H1 (cell line): ENCODE measurements around the gene FOXC1. TPM values are rescaled to one million over a fixed set of nuclear protein-coding genes. Genes with fewer than 3 reads are reported as not detected.

Source experiments
- CTCF ChIA-PET: fragments of 300-600 bp; sonication (Branson Sonifier 250); formaldehyde crosslinking; loops from one replicate; lab custom pipeline; 2021; ENCODE audit not compliant: partially characterized antibody; lab: Charles Lee
- POLR2A ChIA-PET: fragments of 300-600 bp; sonication (Branson Sonifier 250); formaldehyde crosslinking; loops from one replicate; lab custom pipeline; 2021; ENCODE audit warnings: inconsistent platforms; ENCODE audit not compliant: partially characterized antibody; lab: Charles Lee
- DNase-seq, 2 experiments: peaks; one replicate each; pipeline versions ENCODE4 v3.0.0 to v3.0.0-alpha.2; 2010 to 2022; ENCODE audit warnings: low spot score in 2 of 2, low read depth in 1 of 2, mixed read lengths in 1 of 2
- FAIRE-seq: peaks from 2 replicates; lab custom pipeline; 2011; peaks lifted over from hg19 to GRCh38; lab: Jason Lieb, UNC
- H2AFZ ChIP-seq: 2 replicates; pipeline ENCODE4 v1.8.1; 2012; ENCODE audit warnings: low read length, inconsistent platforms
- H2AK5ac ChIP-seq: 2 replicates; pipeline ENCODE4 v1.6.1; 2013; ENCODE audit warnings: low read depth, low read length
- H2BK120ac ChIP-seq: replicated peaks from 2 replicates; pipeline ENCODE3; 2013; ENCODE audit warnings: low read depth, low read length, inconsistent platforms
- H2BK12ac ChIP-seq: 2 replicates; pipeline ENCODE4 v1.6.1; 2013; ENCODE audit warnings: low read depth, low read length
- H2BK15ac ChIP-seq: 2 replicates; pipeline ENCODE4 v1.6.1; 2013; ENCODE audit warnings: low read length
- H2BK20ac ChIP-seq: 2 replicates; pipeline ENCODE4 v1.6.1; 2013; ENCODE audit warnings: low read length
- H2BK5ac ChIP-seq: 2 replicates; pipeline ENCODE4 v1.6.1; 2013; ENCODE audit warnings: low read depth, low read length
- H3K14ac ChIP-seq: 2 replicates; pipeline ENCODE4 v1.6.1; 2013; ENCODE audit warnings: inconsistent platforms; ENCODE audit not compliant: insufficient read length
- H3K18ac ChIP-seq: 2 replicates; pipeline ENCODE4 v1.6.1; 2013; ENCODE audit warnings: low read length; ENCODE audit errors: extremely low read depth
- H3K23ac ChIP-seq: 2 replicates; pipeline ENCODE4 v1.6.1; 2013; ENCODE audit warnings: inconsistent platforms; ENCODE audit not compliant: insufficient read length
- H3K23me2 ChIP-seq: 2 replicates; pipeline ENCODE4 v1.6.1; 2013; ENCODE audit warnings: low read depth, low read length
- H3K27ac ChIP-seq: 2 replicates; pipeline ENCODE4 v1.6.1; 2011; ENCODE audit warnings: low read depth, low read length, inconsistent platforms
- H3K27me3 ChIP-seq, 4 experiments: replicated peaks in 1 of 4; 1 replicate in 1 of 4; 2 replicates in 3 of 4; pipeline versions ENCODE4 v1.6.1 to v1.8.1; 2011 to 2013; ENCODE audit warnings: low read length in 3 of 4, mild to moderate bottlenecking in 3 of 4, inconsistent platforms in 2 of 4, mixed read lengths in 2 of 4, moderate library complexity in 1 of 4; ENCODE audit not compliant: control insufficient read depth in 3 of 4, insufficient read depth in 3 of 4; ENCODE audit errors: extremely low read depth in 1 of 4
- H3K36me3 ChIP-seq, 4 experiments: 2 replicates each; pipeline versions ENCODE4 v1.6.1 to v1.8.1; 2011 to 2013; ENCODE audit warnings: mild to moderate bottlenecking in 4 of 4, low read length in 3 of 4, moderate library complexity in 2 of 4, control low read depth in 1 of 4, inconsistent platforms in 1 of 4; ENCODE audit not compliant: insufficient read depth in 4 of 4, control insufficient read depth in 2 of 4
- H3K4ac ChIP-seq: replicated peaks from 2 replicates; pipeline ENCODE3; 2013; ENCODE audit warnings: low read length, low read depth, mixed read lengths, inconsistent platforms; ENCODE audit not compliant: insufficient read length
- H3K4me1 ChIP-seq, 4 experiments: replicated peaks in 1 of 4; 1 replicate in 1 of 4; 2 replicates in 3 of 4; pipeline versions ENCODE4 v1.6.1 to v1.8.1; 2011 to 2013; ENCODE audit warnings: low read length in 3 of 4, inconsistent platforms in 2 of 4, mixed read lengths in 1 of 4; ENCODE audit not compliant: insufficient read depth in 4 of 4, control insufficient read depth in 3 of 4
- H3K4me2 ChIP-seq, 2 experiments: 2 replicates each; pipeline versions ENCODE4 v1.6.1 to v1.8.1; 2011 to 2013; ENCODE audit warnings: low read depth in 2 of 2, low read length in 2 of 2, control low read depth in 1 of 2, inconsistent platforms in 1 of 2, mild to moderate bottlenecking in 1 of 2; ENCODE audit not compliant: insufficient read depth in 1 of 2
- H3K4me3 ChIP-seq, 4 experiments: fragments of 200-600, 300-600 bp in 1 of 4; sonication (generic), shearing (Covaris generic), sonication (Bioruptor Twin) in 1 of 4; 2 replicates each; pipeline versions ENCODE4 v1.5.1 to v1.8.1; 2011 to 2016; ENCODE audit warnings: low read length in 4 of 4, low read depth in 3 of 4, control low read depth in 2 of 4, inconsistent platforms in 2 of 4, mild to moderate bottlenecking in 2 of 4, mixed read lengths in 1 of 4, moderate library complexity in 1 of 4; ENCODE audit not compliant: insufficient read depth in 2 of 4; ENCODE audit errors: extremely low read depth in 1 of 4
- H3K56ac ChIP-seq: replicated peaks from 2 replicates; pipeline ENCODE3; 2013; ENCODE audit warnings: low read depth, mild to moderate bottlenecking, mixed read lengths, low read length, inconsistent platforms; ENCODE audit not compliant: insufficient read length
- H3K79me1 ChIP-seq: 2 replicates; pipeline ENCODE4 v1.6.1; 2013; ENCODE audit warnings: low read depth, low read length, control low read depth
- H3K79me2 ChIP-seq, 2 experiments: 2 replicates each; pipeline versions ENCODE4 v1.6.1 to v1.8.1; 2012 to 2013; ENCODE audit warnings: low read length in 2 of 2, mild to moderate bottlenecking in 2 of 2, inconsistent platforms in 1 of 2; ENCODE audit not compliant: insufficient read depth in 2 of 2, control insufficient read depth in 1 of 2
- H3K9ac ChIP-seq, 4 experiments: replicated peaks in 1 of 4; 1 replicate in 1 of 4; 2 replicates in 3 of 4; pipeline versions ENCODE4 v1.6.1 to v1.8.1; 2011 to 2013; ENCODE audit warnings: low read depth in 3 of 4, low read length in 3 of 4, control low read depth in 2 of 4, mild to moderate bottlenecking in 2 of 4, moderate library complexity in 2 of 4, inconsistent platforms in 1 of 4; ENCODE audit errors: extremely low read depth in 1 of 4
- H3K9me3 ChIP-seq, 2 experiments: 2 replicates each; pipeline versions ENCODE4 v1.6.1 to v1.8.1; 2012 to 2013; ENCODE audit warnings: mild to moderate bottlenecking in 2 of 2, moderate library complexity in 2 of 2, control low read depth in 1 of 2, inconsistent platforms in 1 of 2, low read depth in 1 of 2, low read length in 1 of 2, mixed read lengths in 1 of 2; ENCODE audit not compliant: insufficient read depth in 2 of 2
- H4K20me1 ChIP-seq, 2 experiments: replicated peaks in 1 of 2; 2 replicates each; pipeline versions ENCODE3 to v1.8.1; 2011 to 2013; ENCODE audit warnings: inconsistent platforms in 2 of 2, low read length in 2 of 2, mild to moderate bottlenecking in 1 of 2; ENCODE audit not compliant: insufficient read depth in 2 of 2, control insufficient read depth in 1 of 2
- H4K5ac ChIP-seq: 2 replicates; pipeline ENCODE4 v1.6.1; 2013; ENCODE audit warnings: low read length, low read depth, mixed read lengths, inconsistent platforms; ENCODE audit not compliant: insufficient read length
- H4K8ac ChIP-seq: 2 replicates; pipeline ENCODE4 v1.8.0; 2013; ENCODE audit warnings: mild to moderate bottlenecking, moderate library complexity, low read length, inconsistent platforms; ENCODE audit not compliant: insufficient read depth; ENCODE audit errors: extremely low read depth
- H4K91ac ChIP-seq: replicated peaks from 2 replicates; pipeline ENCODE3; 2013; ENCODE audit warnings: low read length, mixed read lengths, inconsistent platforms; ENCODE audit not compliant: insufficient read length
- FOSL1 ChIP-seq: IDR thresholded peaks from 2 replicates; pipeline ENCODE4 v1.6.1; 2011; ENCODE audit warnings: mild to moderate bottlenecking, low read depth, low read length, moderate library complexity; ENCODE audit not compliant: insufficient read depth
- POLR2A ChIP-seq, 2 experiments: IDR thresholded peaks; 1 replicate in 1 of 2; 2 replicates in 1 of 2; pipeline ENCODE4 v1.6.1; 2011; ENCODE audit warnings: low read depth in 2 of 2, low read length in 2 of 2, mild to moderate bottlenecking in 2 of 2; ENCODE audit errors: control extremely low read depth in 1 of 2
- POU5F1 ChIP-seq: IDR thresholded peaks from 2 replicates; pipeline ENCODE4 v1.6.1; 2011; ENCODE audit warnings: low read depth, mild to moderate bottlenecking, low read length, moderate library complexity
- RXRA ChIP-seq: IDR thresholded peaks from 2 replicates; pipeline ENCODE4 v1.6.1; 2011; ENCODE audit warnings: low read depth, mild to moderate bottlenecking, low read length, moderate library complexity; ENCODE audit not compliant: insufficient read depth
- SP1 ChIP-seq: IDR thresholded peaks from 2 replicates; pipeline ENCODE4 v1.6.1; 2011; ENCODE audit warnings: low read depth, low read length
- SRF ChIP-seq: IDR thresholded peaks from 2 replicates; pipeline ENCODE4 v1.6.1; 2011; ENCODE audit warnings: mild to moderate bottlenecking, low read depth, low read length, moderate library complexity
- TEAD4 ChIP-seq: IDR thresholded peaks from 2 replicates; pipeline ENCODE4 v1.6.1; 2012; ENCODE audit warnings: low read depth, low read length, inconsistent platforms, mixed read lengths
- YY1 ChIP-seq: IDR thresholded peaks from 2 replicates; pipeline ENCODE4 v1.6.1; 2011; ENCODE audit warnings: low read depth, mild to moderate bottlenecking, low read length
- WGBS, 2 experiments: shearing (Covaris generic) in 1 of 2; methylation state at CpG; one replicate each; pipeline versions ENCODE4 v1.1.6 to v1.1.7; 2013 to 2015; ENCODE audit warnings: low lambda C conversion rate in 2 of 2, mixed read lengths in 2 of 2, inconsistent platforms in 1 of 2, low coverage in 1 of 2, missing lambda C conversion rate in 1 of 2; ENCODE audit not compliant: insufficient replicate concordance in 2 of 2, insufficient coverage in 1 of 2, insufficient read length in 1 of 2; ENCODE audit errors: extremely low coverage in 1 of 2, missing lambda C conversion rate in 1 of 2; 5-methylcytosine and 5-hydroxymethylcytosine counted together
- polyA plus RNA-seq, 7 experiments: library from polyadenylated mRNA; depleted of rRNA in 3 of 7; stranded (reverse) in 5 of 7; unstranded in 2 of 7; fragments of >200 nt in 5 of 7; fragments of 200-250 nt in 2 of 7; gene quantifications; 1 replicate in 5 of 7; 2 replicates in 1 of 7; 4 replicates in 1 of 7; pipeline versions ENCODE4 v1.2.1 to v1.2.3, GENCODE V29; 2011 to 2013; ENCODE audit warnings: missing spikeins in 2 of 7, mixed read lengths in 2 of 7
- total RNA-seq: library from RNA; stranded (reverse); fragmentation: NEBNext Ultra II Directional; extraction: Animal tissue kit (Norgen Biotek cat#: 25700); gene quantifications from 2 replicates; pipeline ENCODE4 v1.2.1, GENCODE V29; 2021

Gene FOXC1
- total and polyA plus RNA-seq, 2 of the 8 experiments (the other 6 are each of a cell fraction or from before 2014, with no cell fraction given) = 0.22 TPM; not detected in 1

GRCh38 chr6:1581120-1581991, 28.4 kb upstream of the FOXC1 start:
- Histone ChIP-seq H4K20me1 (no peaks in the 10 kb centered on the region), H2BK120ac (no peak overlapping the region), H3K23me2 (no peaks in the 10 kb centered on the region), H3K4me1 (no peaks in the 10 kb centered on the region; a peak in 1 of 7 replicates), H3K79me1 (no peaks in the 10 kb centered on the region), H3K79me2 (no peaks in the 10 kb centered on the region), H3K27me3 (0 out of 7 replicates have a peak, but pooled peaks cover 0 to 3% (median 0%) of the 10 kb centered on the region in 4 experiments), H3K18ac (no peak overlapping the region), H3K27ac (no peak overlapping the region), H2BK20ac (no peak overlapping the region), H3K14ac (no peak overlapping the region), H2BK5ac (no peak overlapping the region), H2BK12ac (no peak overlapping the region), H3K9ac (no peak overlapping the region), H3K56ac (no peak overlapping the region), H3K9me3 (no peaks in the 10 kb centered on the region), H4K91ac (no peak overlapping the region), H3K4me2 (no peak overlapping the region), H3K4me3 (no peak overlapping the region), H2AFZ (no peak overlapping the region), H4K5ac (no peak overlapping the region), H4K8ac (peak overlapping the region; percentile 51; the same call in 1 of the 2 replicates), H3K36me3 (no peaks in the 10 kb centered on the region), H2BK15ac (no peak overlapping the region), H3K23ac (no peak overlapping the region), H3K4ac (no peak overlapping the region), H2AK5ac (no peak overlapping the region)
- FAIRE-seq = no peak
- CTCF ChIA-PET = interaction anchor here (0.5 to 1.7 kb wide), 3 partner anchors 13 to 75 kb away, joined by 3 to 4 read pairs (median 3); no protein-coding TSS in a partner anchor
- DNase-seq = peak in 1 of 2 experiments; percentile 22
- no peak for TF ChIP-seq RXRA
- no peak for TF ChIP-seq FOSL1
- TF ChIP-seq YY1 = no peak
- no peak for TF ChIP-seq SRF
- TF ChIP-seq TEAD4 = no peak
- TF ChIP-seq POU5F1 = no peak
- TF ChIP-seq SP1 = no peak
- TF ChIP-seq POLR2A (IDR thresholded peaks at IDR 0.05; ENCODE audit: control extremely low read depth in 1 of 2, low read depth in 2 of 2, low read length in 2 of 2) = no peak
- 89% methylated on average over 24 of the region's 31 CpGs; no CpG with 5 or more reads in 1 of the 2 experiments for WGBS, 2 experiments
- POLR2A ChIA-PET = no interaction called here
